ENCODE data around the gene OR51V1.

Gene OR51V1

GRCh38 chr11:5231111-5231510 lies 30.6 kb upstream of the OR51V1 start:
- DNase-seq (ENCODE audit: extremely low read depth in 1 of 2, low read depth in 1 of 2): no peak

- no peak for DNase-seq (ENCODE audit: extremely low read depth in 1 of 2, low read depth in 1 of 2)
These were observed 29.8 kb upstream of the OR51V1 start for GRCh38 chr11:5230266-5230665.

GRCh38 chr11:5229796-5230195 lies 29.3 kb upstream of the OR51V1 start:
- DNase-seq (ENCODE audit: extremely low read depth in 1 of 2, low read depth in 1 of 2): no peak

GRCh38 chr11:5229356-5229755 lies 28.9 kb upstream of the OR51V1 start:
- no peak for DNase-seq (ENCODE audit: extremely low read depth in 1 of 2, low read depth in 1 of 2)

- DNase-seq (ENCODE audit: extremely low read depth in 1 of 2, low read depth in 1 of 2): no peak
These were observed 27.6 kb upstream of the OR51V1 start for GRCh38 chr11:5228124-5228523.

- no peak for DNase-seq (ENCODE audit: extremely low read depth in 1 of 2, low read depth in 1 of 2)
These were observed 27.2 kb upstream of the OR51V1 start for GRCh38 chr11:5227681-5228080.

- DNase-seq (ENCODE audit: extremely low read depth in 1 of 2, low read depth in 1 of 2): no peak
These were observed 26.3 kb upstream of the OR51V1 start, which contains the start of gene HBB for GRCh38 chr11:5226732-5227310. Gene HBB (minus strand): TSS chr11:5227071. CDS start chr11:5227021, 50 bp downstream.

GRCh38 chr11:5225480-5225871 lies 25.0 kb upstream of the OR51V1 start:
- DNase-seq (ENCODE audit: extremely low read depth in 1 of 2, low read depth in 1 of 2): no peak

- no peak for DNase-seq (ENCODE audit: extremely low read depth in 1 of 2, low read depth in 1 of 2)
These were observed 24.3 kb upstream of the OR51V1 start for GRCh38 chr11:5224538-5225479.

- no peak for DNase-seq (ENCODE audit: extremely low read depth in 1 of 2, low read depth in 1 of 2)
These were observed 23.2 kb upstream of the OR51V1 start for GRCh38 chr11:5223686-5224085.

- DNase-seq (ENCODE audit: extremely low read depth in 1 of 2, low read depth in 1 of 2): no peak
These were observed 22.7 kb upstream of the OR51V1 start for GRCh38 chr11:5223146-5223545.

- DNase-seq (ENCODE audit: extremely low read depth in 1 of 2, low read depth in 1 of 2): no peak
These were observed 9.9 kb upstream of the OR51V1 start for GRCh38 chr11:5210376-5210885.

GRCh38 chr11:5204787-5205186 lies 4.3 kb upstream of the OR51V1 start:
- no peak for DNase-seq (ENCODE audit: extremely low read depth in 1 of 2, low read depth in 1 of 2)

GRCh38 chr11:5203366-5203765 lies 2.9 kb upstream of the OR51V1 start:
- no peak for DNase-seq (ENCODE audit: extremely low read depth in 1 of 2, low read depth in 1 of 2)

GRCh38 chr11:5198285-5198684 lies 2.2 kb downstream of the OR51V1 start:
- DNase-seq (ENCODE audit: extremely low read depth in 1 of 2, low read depth in 1 of 2): no peak

- DNase-seq (ENCODE audit: extremely low read depth in 1 of 2, low read depth in 1 of 2): no peak
These were observed 2.9 kb downstream of the OR51V1 start for GRCh38 chr11:5197536-5197935.

- DNase-seq (ENCODE audit: extremely low read depth in 1 of 2, low read depth in 1 of 2): no peak
These were observed 3.8 kb downstream of the OR51V1 start for GRCh38 chr11:5196731-5197130.

GRCh38 chr11:5196067-5196466 lies 4.4 kb downstream of the OR51V1 start:
- no peak for DNase-seq (ENCODE audit: extremely low read depth in 1 of 2, low read depth in 1 of 2)

- no peak for DNase-seq (ENCODE audit: extremely low read depth in 1 of 2, low read depth in 1 of 2)
These were observed 7.7 kb downstream of the OR51V1 start for GRCh38 chr11:5192738-5193137.

GRCh38 chr11:5188201-5188600 lies 12.3 kb downstream of the OR51V1 start:
- DNase-seq (ENCODE audit: extremely low read depth in 1 of 2, low read depth in 1 of 2): no peak

- no peak for DNase-seq (ENCODE audit: extremely low read depth in 1 of 2, low read depth in 1 of 2)
These were observed 22.2 kb downstream of the OR51V1 start for GRCh38 chr11:5178046-5178837.
